ENCODE measurements around the gene EFCAB11. TPM values are rescaled to one million over a fixed set of nuclear protein-coding genes. Genes with fewer than 3 reads are reported as not detected.

The EFCAB11 gene
- total and polyA plus RNA-seq, 2 experiments from 2014 or later, result 7.2 to 10.8 TPM

DNA sequence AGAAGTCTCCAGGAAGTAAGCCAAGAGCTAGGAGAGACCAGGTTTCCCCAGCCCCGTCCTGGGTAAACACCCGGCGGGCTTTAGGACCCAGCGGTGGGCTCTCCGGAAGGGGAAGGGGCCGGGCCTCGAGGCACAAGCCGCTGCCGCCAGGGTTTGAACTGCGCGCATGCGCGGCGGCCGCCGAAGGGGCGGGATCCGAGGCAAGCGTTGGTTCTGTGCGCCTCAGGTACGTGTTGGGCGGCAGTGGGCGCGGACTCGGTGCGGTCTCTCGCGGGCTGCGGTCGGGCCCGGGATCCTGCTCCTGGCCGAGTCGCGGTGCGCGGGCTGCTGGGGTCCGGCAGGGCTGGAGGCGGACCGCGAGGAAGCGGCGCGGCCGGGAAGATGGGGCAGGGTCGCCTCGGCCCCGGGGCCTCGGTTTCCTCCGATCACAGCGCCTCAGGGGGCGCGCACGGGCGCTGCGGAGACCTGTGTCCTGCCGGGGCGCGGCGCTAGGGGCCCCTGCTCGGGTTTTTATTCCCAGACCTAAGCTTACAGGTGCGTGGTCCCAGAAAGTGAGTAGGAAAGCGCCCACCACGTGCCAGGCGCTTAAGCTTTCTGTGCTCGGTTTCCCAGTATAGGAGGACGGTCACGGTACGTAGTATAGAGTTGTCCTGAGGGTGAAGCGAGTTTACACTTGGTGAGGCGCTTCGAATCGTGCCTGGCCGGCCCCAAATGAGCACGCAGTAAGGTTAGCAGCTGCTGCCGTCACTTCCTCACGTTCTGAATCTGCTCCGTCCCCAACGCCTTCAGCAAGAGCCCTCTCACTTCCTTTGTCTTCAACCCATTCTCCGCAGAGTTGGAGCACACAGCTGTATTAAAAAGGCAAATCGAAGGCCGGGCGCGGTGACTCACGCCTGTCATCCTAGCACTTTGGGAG is 1.5 kb upstream of the EFCAB11 start, which contains the start of gene TDP1:
TDP1 (plus strand) TSS at position 183 of the 916 bp plus-strand sequence. CDS start 7,188 bp downstream, outside the sequence.
- Histone ChIP-seq H3K9me2 (replicated peaks; ENCODE audit: insufficient read depth) (no peaks in the 10 kb centered on the region), H3K4me1 (ENCODE audit: insufficient read depth) (peaks cover 16% of the 10 kb centered on the region), H4K20me1 (ENCODE audit: insufficient read depth, poor library complexity, severe bottlenecking) (no peaks in the 10 kb centered on the region), H3K79me2 (peaks cover 14% of the 10 kb centered on the region), H3K4me3 (peak within 1 kb of the TSS; percentile 57), H2AFZ (peak within 1 kb of the TSS; percentile 81), H3K36me3 (replicated peaks; ENCODE audit: insufficient read depth, low read depth) (no peaks in the 10 kb centered on the region), H3K27ac (peak within 1 kb of the TSS; percentile 87), H3K4me2 (peak within 1 kb of the TSS; percentile 84), H3K9me3 (ENCODE audit: low read depth) (no peaks in the 10 kb centered on the region), H3K27me3 (no peaks in the 10 kb centered on the region)
- peak; percentile 99 for DNase-seq (ENCODE audit: low spot score)
- WGBS (ENCODE audit: low lambda C conversion rate, missing lambda C conversion rate), result under 1% methylated on average over 80 of the region's 84 CpGs
- TF ChIP-seq, protein P1, sequence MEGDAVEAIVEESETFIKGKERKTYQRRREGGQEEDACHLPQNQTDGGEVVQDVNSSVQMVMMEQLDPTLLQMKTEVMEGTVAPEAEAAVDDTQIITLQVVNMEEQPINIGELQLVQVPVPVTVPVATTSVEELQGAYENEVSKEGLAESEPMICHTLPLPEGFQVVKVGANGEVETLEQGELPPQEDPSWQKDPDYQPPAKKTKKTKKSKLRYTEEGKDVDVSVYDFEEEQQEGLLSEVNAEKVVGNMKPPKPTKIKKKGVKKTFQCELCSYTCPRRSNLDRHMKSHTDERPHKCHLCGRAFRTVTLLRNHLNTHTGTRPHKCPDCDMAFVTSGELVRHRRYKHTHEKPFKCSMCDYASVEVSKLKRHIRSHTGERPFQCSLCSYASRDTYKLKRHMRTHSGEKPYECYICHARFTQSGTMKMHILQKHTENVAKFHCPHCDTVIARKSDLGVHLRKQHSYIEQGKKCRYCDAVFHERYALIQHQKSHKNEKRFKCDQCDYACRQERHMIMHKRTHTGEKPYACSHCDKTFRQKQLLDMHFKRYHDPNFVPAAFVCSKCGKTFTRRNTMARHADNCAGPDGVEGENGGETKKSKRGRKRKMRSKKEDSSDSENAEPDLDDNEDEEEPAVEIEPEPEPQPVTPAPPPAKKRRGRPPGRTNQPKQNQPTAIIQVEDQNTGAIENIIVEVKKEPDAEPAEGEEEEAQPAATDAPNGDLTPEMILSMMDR (IDR thresholded peaks at IDR 0.05; ENCODE audit: poor library complexity), result peak; percentile 25
- no peak for TF ChIP-seq EZH2 (IDR thresholded peaks at IDR 0.05; ENCODE audit: borderline replicate concordance)

DNA sequence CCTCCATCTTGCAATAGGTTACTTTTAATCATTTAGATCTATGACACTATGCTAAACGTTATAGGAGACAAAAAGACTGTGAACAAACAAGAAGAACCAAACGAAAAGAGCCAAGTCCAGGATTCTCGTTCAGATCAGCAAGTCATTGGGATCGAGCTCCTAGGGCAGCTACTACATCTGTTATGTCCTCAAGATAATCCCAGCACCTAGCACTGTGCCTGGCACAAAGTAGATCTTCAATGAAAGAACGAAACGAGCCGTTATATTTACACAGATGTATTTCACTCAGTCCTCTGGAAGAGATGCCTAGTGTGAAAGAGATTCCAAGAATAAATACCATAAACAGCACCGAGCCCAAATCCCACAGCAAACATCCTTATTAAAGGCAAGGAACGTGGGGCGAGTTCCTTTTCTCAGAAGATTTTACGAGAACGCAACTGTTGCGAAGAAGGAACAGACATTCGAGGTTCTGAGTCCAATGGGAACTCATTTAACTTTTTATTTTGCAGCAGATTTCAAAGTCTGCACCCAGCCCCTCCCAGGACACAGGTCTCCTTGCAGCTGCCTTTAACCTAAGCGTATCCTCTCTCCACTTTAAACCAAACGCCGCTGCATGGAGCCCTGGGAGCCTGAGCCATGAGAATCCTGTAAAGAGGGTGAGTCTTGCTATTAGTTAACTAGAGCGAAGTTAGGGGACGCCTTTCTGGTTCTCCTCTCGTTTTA is 653 bp upstream of the EFCAB11 start:
- Histone ChIP-seq H3K9me2 (replicated peaks; ENCODE audit: insufficient read depth) (no peaks in the 10 kb centered on the region), H3K4me3 (peak overlapping the region; percentile 57), H3K79me2 (peaks cover 14% of the 10 kb centered on the region), H3K9me3 (ENCODE audit: low read depth) (no peaks in the 10 kb centered on the region), H3K27me3 (no peaks in the 10 kb centered on the region), H3K27ac (peak overlapping the region; percentile 62), H3K4me1 (ENCODE audit: insufficient read depth) (peaks cover 12% of the 10 kb centered on the region), H2AFZ (peak overlapping the region; percentile 75), H3K36me3 (replicated peaks; ENCODE audit: insufficient read depth, low read depth) (no peaks in the 10 kb centered on the region), H3K4me2 (peak overlapping the region; percentile 84), H4K20me1 (ENCODE audit: insufficient read depth, poor library complexity, severe bottlenecking) (no peaks in the 10 kb centered on the region)
- WGBS (ENCODE audit: low lambda C conversion rate, missing lambda C conversion rate), result 11% methylated on average over 20 of the region's 20 CpGs
- no peak for TF ChIP-seq EZH2phosphoT487 (IDR thresholded peaks at IDR 0.05; ENCODE audit: low read depth, severe bottlenecking, unreplicated experiment)
- TF ChIP-seq, protein P1 (IDR thresholded peaks at IDR 0.05; ENCODE audit: poor library complexity), result no peak
- no peak for TF ChIP-seq EZH2 (IDR thresholded peaks at IDR 0.05; ENCODE audit: borderline replicate concordance)
- peak; percentile 31 for DNase-seq (ENCODE audit: low spot score)

DNA sequence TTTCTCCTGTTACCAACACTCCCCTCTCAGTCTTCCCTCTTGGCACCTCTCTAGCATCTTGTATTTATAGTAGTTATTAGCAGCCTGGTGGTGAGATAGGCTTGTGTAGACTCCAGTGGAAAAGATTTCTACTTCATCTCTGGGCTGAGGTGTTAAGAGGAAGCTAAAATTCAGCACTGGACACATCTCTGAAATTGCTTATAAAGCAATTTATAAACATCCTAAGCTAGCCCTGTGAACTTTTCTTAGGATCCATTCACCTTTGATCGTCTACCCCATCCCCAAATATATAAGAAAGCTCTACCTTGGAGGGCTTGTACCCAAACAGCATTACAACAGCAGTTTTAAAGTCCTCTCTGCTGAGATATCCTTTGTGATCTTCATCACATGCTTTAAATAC is 928 bp downstream of the EFCAB11 start:
- Histone ChIP-seq H3K4me2 (peak overlapping the region; percentile 76), H3K27ac (peak overlapping the region; percentile 65), H2AFZ (peak overlapping the region; percentile 81), H3K4me3 (peak overlapping the region; percentile 10), H3K79me2 (peaks cover 14% of the 10 kb centered on the region), H3K4me1 (ENCODE audit: insufficient read depth) (peaks cover 12% of the 10 kb centered on the region), H3K9me3 (ENCODE audit: low read depth) (no peaks in the 10 kb centered on the region), H3K36me3 (replicated peaks; ENCODE audit: insufficient read depth, low read depth) (no peaks in the 10 kb centered on the region), H3K9me2 (replicated peaks; ENCODE audit: insufficient read depth) (no peaks in the 10 kb centered on the region), H3K27me3 (no peaks in the 10 kb centered on the region), H4K20me1 (ENCODE audit: insufficient read depth, poor library complexity, severe bottlenecking) (no peaks in the 10 kb centered on the region)
- whole genome bisulfite sequencing (ENCODE audit: low lambda C conversion rate, missing lambda C conversion rate), result 74% methylated on average over 1 of the region's 1 CpG
- DNase-seq (ENCODE audit: low spot score), result no peak
- no peak for TF ChIP-seq EZH2 (IDR thresholded peaks at IDR 0.05; ENCODE audit: borderline replicate concordance)
- TF ChIP-seq, protein P1 (IDR thresholded peaks at IDR 0.05; ENCODE audit: poor library complexity), result no peak

Measured in hepatocyte (in vitro differentiated cells).